A549 (cell line): ENCODE data around the gene SP110.

Source experiments
- CEBPB ChIP-seq, 2 experiments: fragments of >200 bp in 1 of 2; sonication (Bioruptor Twin) in 1 of 2; formaldehyde crosslinking in 1 of 2; IDR thresholded peaks; 2 replicates each; pipeline ENCODE4 v1.6.1; 2012 to 2016
- CHD4 ChIP-seq: fragments of 200-600 bp; sonication (generic); IDR thresholded peaks from 2 replicates; pipeline ENCODE4 v1.6.1; 2016; ENCODE audit warnings: antibody characterized with exemption, mild to moderate bottlenecking, borderline replicate concordance
- CTCF ChIP-seq: fragments of >200 bp; sonication (Bioruptor Twin); formaldehyde crosslinking; IDR thresholded peaks from 3 replicates; pipeline ENCODE4 v1.5.1; 2016
- EP300 ChIP-seq, 2 experiments: fragments of >200 bp; sonication (Bioruptor Twin); formaldehyde crosslinking; IDR thresholded peaks; 2 replicates in 1 of 2; 3 replicates in 1 of 2; pipeline ENCODE4 v1.6.1; 2016 to 2017
- HMGXB4 ChIP-seq: fragments of 250-450 bp; sonication (Bioruptor Pico); IDR thresholded peaks from 2 replicates; pipeline ENCODE4 v1.5.0; 2021; ENCODE audit warnings: mild to moderate bottlenecking, moderate library complexity, borderline replicate concordance
- KDM5A ChIP-seq: fragments of 200-600 bp; sonication (generic); IDR thresholded peaks from 2 replicates; pipeline ENCODE4 v1.6.1; 2016; ENCODE audit warnings: antibody characterized with exemption, mild to moderate bottlenecking
- MAZ ChIP-seq: fragments of 150-350 bp; IDR thresholded peaks from 2 replicates; pipeline ENCODE4 v1.6.1; 2014; ENCODE audit warnings: antibody characterized with exemption, low read depth, low read length, borderline replicate concordance
- NR3C1 ChIP-seq: fragments of >200 bp; sonication (Bioruptor Twin); formaldehyde crosslinking; IDR thresholded peaks from 3 replicates; pipeline ENCODE4 v1.6.1; 2017
- PHF8 ChIP-seq: fragments of 200-600 bp; sonication (generic); IDR thresholded peaks from 2 replicates; pipeline ENCODE4 v1.6.1; 2016; ENCODE audit warnings: low read depth, mild to moderate bottlenecking, antibody characterized with exemption, moderate library complexity, borderline replicate concordance
- POLR2A ChIP-seq: IDR thresholded peaks from 2 replicates; pipeline ENCODE4 v1.6.1; 2012; ENCODE audit warnings: mild to moderate bottlenecking, low read length
- TP53 ChIP-seq: fragments of 250-450 bp; sonication (Bioruptor Pico); IDR thresholded peaks from 2 replicates; pipeline ENCODE4 v1.5.0; 2021; ENCODE audit warnings: mild to moderate bottlenecking, moderate library complexity
- ZFP36 ChIP-seq: fragments of 450-650 bp; IDR thresholded peaks from 2 replicates; pipeline ENCODE4 v1.6.1; 2014; ENCODE audit warnings: borderline replicate concordance; ENCODE audit not compliant: partially characterized antibody

- no peak for TF ChIP-seq CTCF
- no peak for TF ChIP-seq HMGXB4 (CRISPR knock-in tag)
- TF ChIP-seq CEBPB (IDR thresholded peaks at IDR 0.05), result no peak
- no peak for TF ChIP-seq TP53 (CRISPR knock-in tag)
- no peak for TF ChIP-seq MAZ
- TF ChIP-seq CHD4, result no peak
- TF ChIP-seq KDM5A, result no peak
- TF ChIP-seq POLR2A, result no peak
- no peak for TF ChIP-seq NR3C1
- TF ChIP-seq PHF8, result no peak
- no peak for TF ChIP-seq EP300 (IDR thresholded peaks at IDR 0.05)
- no peak for TF ChIP-seq ZFP36
These were observed 30.4 kb upstream of the SP110 start for GRCh38 chr2:230250231-230250630.
